Stimulated activated CD4-positive, alpha-beta T cell treated with anti-CD3 and anti-CD28 coated beads, TNF-alpha, amount 100 ng/mL, for 4 hours (primary cell): ENCODE data around the gene ARHGEF5.

ENCODE experiments used
- DNase-seq, 3 experiments: peaks; one replicate each; pipeline ENCODE4 v3.0.0-alpha.2; 2020; ENCODE audit warnings: low read depth in 3 of 3

Gene ARHGEF5

GRCh38 chr7:144428431-144428830, 73.2 kb downstream of the ARHGEF5 start:
- no peak for DNase-seq
